Left lung (tissue), 10 donors: ENCODE results near the gene SH3GL3. TPM values are rescaled to one million over a fixed set of nuclear protein-coding genes. Genes with fewer than 3 reads are reported as not detected.

Experiments used
- ATAC-seq: fragments of 200-7000 bp; cut with Tn5 transposase; one replicate; pipeline ENCODE4 v1.9.1; 2020; ENCODE audit warnings: moderate library complexity
- DNase-seq, 4 donors: peaks; one replicate each; pipeline ENCODE4 v3.0.0-alpha.2; 2013 to 2020
- H3K27ac ChIP-seq, 2 donors: fragments of 200-600 bp; sonication (generic) in 1 of 2; one replicate each; pipeline versions ENCODE4 v1.5.0 to v1.8.0; 2020 to 2021
- H3K27me3 ChIP-seq, 2 donors: fragments of 200-600 bp; sonication (generic) in 1 of 2; one replicate each; pipeline versions ENCODE4 v1.5.0 to v1.8.0; 2020 to 2021
- H3K36me3 ChIP-seq, 2 donors: fragments of 200-600 bp; sonication (generic) in 1 of 2; one replicate each; pipeline versions ENCODE4 v1.5.0 to v1.8.0; 2020 to 2021
- H3K4me1 ChIP-seq, 2 donors: fragments of 200-600 bp; one replicate each; pipeline ENCODE4 v1.8.0; 2021
- H3K4me3 ChIP-seq, 2 donors: fragments of 200-600 bp; sonication (generic) in 1 of 2; one replicate each; pipeline versions ENCODE4 v1.5.0 to v1.8.0; 2020 to 2021; ENCODE audit warnings: mild to moderate bottlenecking in 1 of 2
- H3K9me3 ChIP-seq, 2 donors: fragments of 200-600 bp; sonication (generic) in 1 of 2; one replicate each; pipeline versions ENCODE4 v1.5.0 to v1.8.0; 2020 to 2021
- CTCF ChIP-seq, 2 donors: fragments of 200-600 bp; sonication (generic) in 1 of 2; IDR thresholded peaks; one replicate each; pipeline versions ENCODE4 v1.5.0 to v1.8.0; 2021; ENCODE audit warnings: antibody characterized with exemption in 2 of 2
- intact Hi-C, 2 donors: fragments of 100-400 bp; cut with DNase I; formaldehyde crosslinking; loops; one replicate each; pipeline versions ENCODE4 v1.11.2 to v1.14.2; 2022
- polyA plus RNA-seq, 6 donors: library from polyadenylated mRNA; unstranded; fragments of 120-200 nt; gene quantifications; one replicate each; pipeline ENCODE4 v1.2.1, GENCODE V29; 2013; ENCODE audit not compliant: insufficient read length in 6 of 6
- total RNA-seq, 2 donors: library from RNA; stranded (reverse); fragmentation: NEBNext Ultra II Directional; extraction: Animal tissue kit (Norgen Biotek cat#: 25700); gene quantifications; one replicate each; pipeline ENCODE4 v1.2.1, GENCODE V29; 2021
- donor health status: DM: no; HTN: yes; CAD: no.
- donor health status: DM: no; HTN: no; CAD: no.

Gene SH3GL3
- total and polyA plus RNA-seq, 8 donors: 0.82 to 14.1 (median 11.5) TPM

DNA sequence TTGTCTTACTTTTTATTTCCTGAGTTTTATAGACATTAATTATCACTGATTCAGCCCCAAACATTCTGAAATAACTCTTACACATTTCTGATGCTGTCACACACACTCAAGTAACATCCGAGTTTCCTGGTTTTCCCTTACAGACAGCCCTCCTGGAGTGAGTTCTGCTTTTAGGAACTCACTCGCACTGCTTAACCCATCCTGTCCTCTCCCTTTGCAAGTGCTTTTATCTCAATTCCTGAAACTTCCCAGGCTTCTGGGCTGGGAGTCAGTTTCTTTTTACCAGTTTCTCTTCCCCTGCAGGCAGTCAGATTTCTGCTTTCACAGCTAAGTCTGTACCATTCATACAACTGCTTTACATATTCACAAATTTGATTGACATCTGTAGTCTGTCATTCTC is 15.6 kb upstream of the SH3GL3 start:
- Histone ChIP-seq H3K27me3 (peaks cover 0 to 12% of the 10 kb centered on the region in 2 donors), H3K4me1 (no peaks in the 10 kb centered on the region), H3K27ac (no peak overlapping the region), H3K9me3 (no peaks in the 10 kb centered on the region), H3K36me3 (no peaks in the 10 kb centered on the region), H3K4me3 (no peak overlapping the region)
- TF ChIP-seq CTCF (IDR thresholded peaks at IDR 0.05): no peak
- intact Hi-C loops: no loop called here
- no peak for ATAC-seq
- no peak for DNase-seq

DNA sequence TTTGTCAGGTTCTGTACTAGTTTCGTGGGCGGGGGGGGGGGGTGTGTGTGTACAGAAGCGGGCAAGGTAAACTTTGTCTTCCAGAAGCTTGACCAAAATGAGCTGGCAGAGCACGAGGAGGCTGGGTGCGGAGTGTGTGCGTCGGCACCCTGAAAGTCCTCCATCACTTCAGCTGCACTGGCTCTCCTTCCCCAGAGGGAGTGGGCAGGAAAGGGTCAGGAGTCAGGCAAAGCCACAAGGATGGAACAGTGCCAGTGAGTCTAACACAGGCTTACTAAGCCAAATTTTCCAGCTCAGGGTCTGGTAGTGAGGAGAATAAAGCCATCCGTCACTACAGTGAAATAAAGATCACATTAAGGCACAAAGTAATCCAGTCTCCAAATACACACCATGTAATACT is 11.9 kb upstream of the SH3GL3 start:
- no peak for DNase-seq
- Histone ChIP-seq H3K27me3 (peaks cover 0 to 24% of the 10 kb centered on the region in 2 donors), H3K4me3 (no peak overlapping the region), H3K9me3 (no peaks in the 10 kb centered on the region), H3K36me3 (no peaks in the 10 kb centered on the region), H3K27ac (no peak overlapping the region), H3K4me1 (no peaks in the 10 kb centered on the region)
- no peak for ATAC-seq
- TF ChIP-seq CTCF (IDR thresholded peaks at IDR 0.05): no peak
- intact Hi-C loops: loop anchor here in 1 of 2 donors (5.0 kb wide), 1 partner anchor 122 kb away; no protein-coding TSS in a partner anchor

GRCh38 chr15:83435782-83436181 is 11.4 kb upstream of the SH3GL3 start:
- H3K36me3 ChIP-seq: no peaks in the 10 kb centered on the region
- ATAC-seq (no peak), DNase-seq (no peak)
- H3K4me1 ChIP-seq: no peaks in the 10 kb centered on the region
- H3K27ac ChIP-seq: no peak overlapping the region
- intact Hi-C loops: loop anchor here in 1 of 2 donors (5.0 kb wide), 1 partner anchor 122 kb away; no protein-coding TSS in a partner anchor
- TF ChIP-seq CTCF (IDR thresholded peaks at IDR 0.05): no peak
- H3K27me3 ChIP-seq: peaks cover 0 to 28% of the 10 kb centered on the region in 2 donors
- no peak overlapping the region for H3K4me3 ChIP-seq
- no peaks in the 10 kb centered on the region for H3K9me3 ChIP-seq

- peak; percentile 70 for ATAC-seq
- Histone ChIP-seq H3K36me3 (no peaks in the 10 kb centered on the region), H3K27me3 (peaks cover 0 to 31% of the 10 kb centered on the region in 2 donors), H3K4me1 (no peaks in the 10 kb centered on the region), H3K9me3 (no peaks in the 10 kb centered on the region), H3K27ac (no peak overlapping the region), H3K4me3 (no peak overlapping the region)
- peak in 1 of 2 donors; percentile 24 for TF ChIP-seq CTCF (IDR thresholded peaks at IDR 0.05)
- peak in 1 of 4 donors; percentile 34 for DNase-seq
- intact Hi-C loops: loop anchor here in 1 of 2 donors (5.0 kb wide), 1 partner anchor 121 kb away; no protein-coding TSS in a partner anchor
Measured at GRCh38 chr15:83436513-83437158, 10.5 kb upstream of the SH3GL3 start.

DNA sequence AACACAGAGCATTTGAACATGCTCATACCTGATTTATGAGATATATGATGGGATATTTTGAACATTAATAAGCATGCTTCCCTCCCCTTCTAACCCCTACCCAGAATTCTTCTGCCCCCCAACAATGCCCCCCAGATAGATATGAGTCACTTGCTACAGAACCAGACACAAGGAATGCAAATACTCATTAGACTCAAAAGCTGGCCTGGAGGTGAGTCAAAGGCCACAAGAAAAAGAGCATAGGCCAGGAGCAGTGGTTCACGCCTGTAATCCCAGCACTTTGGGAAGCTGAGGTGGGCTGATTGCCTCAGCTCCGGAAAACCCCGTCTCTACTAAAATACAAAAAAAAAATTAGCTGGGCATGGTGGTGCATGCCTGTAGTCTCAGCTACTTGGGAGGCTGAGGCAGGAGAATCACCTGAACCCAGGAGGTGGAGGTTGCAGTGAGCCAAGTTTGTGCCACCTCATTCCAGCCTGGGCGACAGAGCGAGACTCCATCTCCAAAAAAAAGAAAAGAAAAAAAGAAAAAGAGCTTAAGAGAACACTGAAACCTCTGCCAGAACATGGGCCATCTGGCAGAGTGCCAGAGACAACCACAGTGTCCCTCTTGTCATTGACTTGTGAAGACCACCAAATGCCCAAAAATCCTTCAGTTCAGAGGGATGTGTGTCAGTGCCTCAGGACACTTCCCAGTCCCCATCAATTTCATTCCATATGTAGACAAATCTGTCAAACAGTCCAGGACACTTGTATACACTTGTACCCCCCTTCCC is 3.9 kb upstream of the SH3GL3 start:
- TF ChIP-seq CTCF (IDR thresholded peaks at IDR 0.05): no peak
- intact Hi-C loops: loop anchor here in 1 of 2 donors (5.0 kb wide), 1 partner anchor 196 kb away; no protein-coding TSS in a partner anchor
- Histone ChIP-seq H3K27me3 (peaks cover 7 to 52% of the 10 kb centered on the region in 2 donors), H3K27ac (no peak overlapping the region), H3K36me3 (no peaks in the 10 kb centered on the region), H3K4me1 (peaks cover 7 to 17% of the 10 kb centered on the region in 2 donors), H3K4me3 (no peak overlapping the region), H3K9me3 (no peaks in the 10 kb centered on the region)
- DNase-seq (no peak), ATAC-seq (no peak)
